ENCODE data around the gene MVP. TPM values are rescaled to one million over a fixed set of nuclear protein-coding genes. Genes with fewer than 3 reads are reported as not detected.

The MVP gene
- total RNA-seq, 2 donors from 2014 or later = 427 to 450 TPM

GRCh38 chr16:29820730-29821642, 724 bp downstream of the MVP start:
- DNase-seq = peak; percentile 94
- Histone ChIP-seq H3K9me3 (no peaks in the 10 kb centered on the region), H3K27me3 (no peaks in the 10 kb centered on the region), H3K9ac (ENCODE audit: low read depth in 2 of 2, low read length in 2 of 2) (peak overlapping the region; percentile 77 to 100), H3K4me3 (peak overlapping the region; percentile 82), H3K27ac (peak overlapping the region; percentile 97), H3K4me1 (peaks cover 49% of the 10 kb centered on the region), H3K36me3 (no peaks in the 10 kb centered on the region)
- no peak for TF ChIP-seq CTCF (IDR thresholded peaks at IDR 0.05)
- intact Hi-C loops (cut with DNase I) = no loop called here

- Histone ChIP-seq H3K4me1 (peaks cover 51% of the 10 kb centered on the region), H3K36me3 (no peaks in the 10 kb centered on the region), H3K27ac (peak overlapping the region; percentile 97), H3K4me3 (peak overlapping the region; percentile 82), H3K9ac (ENCODE audit: low read depth in 2 of 2, low read length in 2 of 2) (peak overlapping the region; percentile 77 to 100), H3K9me3 (no peaks in the 10 kb centered on the region), H3K27me3 (no peaks in the 10 kb centered on the region)
- intact Hi-C loops (cut with DNase I) = no loop called here
- DNase-seq = no peak
- TF ChIP-seq CTCF (IDR thresholded peaks at IDR 0.05) = no peak
Observed at GRCh38 chr16:29821643-29822115, 1.4 kb downstream of the MVP start.

- no peaks in the 10 kb centered on the region for H3K27me3 ChIP-seq
- intact Hi-C loops (cut with DNase I) = no loop called here
- peak overlapping the region; percentile 10 for H3K4me3 ChIP-seq
- H3K9me3 ChIP-seq = no peaks in the 10 kb centered on the region
- no peaks in the 10 kb centered on the region for H3K36me3 ChIP-seq
- no peak for DNase-seq
- peaks cover 45% of the 10 kb centered on the region for H3K4me1 ChIP-seq
- TF ChIP-seq CTCF (IDR thresholded peaks at IDR 0.05) = no peak
- peak overlapping the region; percentile 8 to 89 for H3K9ac ChIP-seq (ENCODE audit: low read depth in 2 of 2, low read length in 2 of 2)
- H3K27ac ChIP-seq = peak overlapping the region; percentile 97
Observed at GRCh38 chr16:29824589-29825144, 4.4 kb downstream of the MVP start.

GRCh38 chr16:29825145-29826044, 5.1 kb downstream of the MVP start:
- DNase-seq = peak; percentile 70
- Histone ChIP-seq H3K27me3 (no peaks in the 10 kb centered on the region), H3K36me3 (peaks cover 2% of the 10 kb centered on the region), H3K27ac (peak overlapping the region; percentile 97), H3K4me3 (peak overlapping the region; percentile 10), H3K9ac (ENCODE audit: low read depth in 2 of 2, low read length in 2 of 2) (peak overlapping the region in 1 of 2 donors; percentile 89), H3K4me1 (peaks cover 45% of the 10 kb centered on the region), H3K9me3 (no peaks in the 10 kb centered on the region)
- TF ChIP-seq CTCF (IDR thresholded peaks at IDR 0.05) = no peak
- intact Hi-C loops (cut with DNase I) = no loop called here

GRCh38 chr16:29826342-29826695, 6.1 kb downstream of the MVP start:
- DNase-seq = no peak
- no peak overlapping the region for H3K9ac ChIP-seq (ENCODE audit: low read depth in 2 of 2, low read length in 2 of 2)
- intact Hi-C loops (cut with DNase I) = no loop called here

More at GRCh38 chr16:29826342-29826695, 6.1 kb downstream of the MVP start:
- H3K27me3 ChIP-seq = no peaks in the 10 kb centered on the region
- H3K9me3 ChIP-seq = no peaks in the 10 kb centered on the region
- no peak overlapping the region for H3K4me3 ChIP-seq
- H3K36me3 ChIP-seq = peaks cover 10% of the 10 kb centered on the region
- no peak for TF ChIP-seq CTCF (IDR thresholded peaks at IDR 0.05)
- peak overlapping the region; percentile 97 for H3K27ac ChIP-seq
- peaks cover 45% of the 10 kb centered on the region for H3K4me1 ChIP-seq
